ENCODE results near the gene MCM6. TPM values are rescaled to one million over a fixed set of nuclear protein-coding genes. Genes with fewer than 3 reads are reported as not detected.

MCM6 gene
- total and polyA plus RNA-seq, 12 donors: 1.6 to 9.4 (median 4.8) TPM

- no peak overlapping the region for H3K27ac ChIP-seq
- no peak for ATAC-seq
- no peaks in the 10 kb centered on the region for H3K9me3 ChIP-seq
- TF ChIP-seq CTCF (IDR thresholded peaks at IDR 0.05): no peak
- peaks cover 0 to 21% (median 17%) of the 10 kb centered on the region in 9 donors for H3K4me1 ChIP-seq
- no peak for DNase-seq
- H3K27me3 ChIP-seq: no peaks in the 10 kb centered on the region
- intact Hi-C loops (cut with DNase I): no loop called here
- H3K4me3 ChIP-seq: no peak overlapping the region
- 82 to 83% methylated on average over 12 of the region's 12 CpGs for WGBS, 2 donors
- H3K36me3 ChIP-seq: peaks cover 0 to 70% (median 12%) of the 10 kb centered on the region in 9 donors
Observed at GRCh38 chr2:135844301-135844895, 31.8 kb downstream of the MCM6 start.

DNA sequence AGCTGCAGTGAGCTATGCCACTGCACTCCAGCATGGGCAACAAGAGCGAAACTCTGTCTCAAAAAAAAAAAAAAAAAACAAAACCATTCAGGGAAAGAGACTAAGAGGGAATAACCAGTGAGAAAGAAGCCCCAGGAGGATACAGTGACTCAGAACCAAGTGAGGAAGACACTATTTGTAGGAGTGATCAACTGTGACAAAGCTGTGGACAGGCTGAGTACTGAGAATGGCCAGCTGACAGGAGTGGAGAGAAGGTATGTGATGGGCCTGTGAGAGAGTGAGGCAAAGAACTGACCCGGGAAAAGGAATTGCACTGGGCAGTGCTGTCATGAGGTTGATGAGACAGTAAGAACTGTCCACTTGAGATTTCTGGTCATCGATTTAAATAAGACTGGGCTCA lies 32.6 kb downstream of the MCM6 start:
- Histone ChIP-seq H3K27me3 (no peaks in the 10 kb centered on the region), H3K27ac (no peak overlapping the region), H3K4me3 (no peak overlapping the region), H3K4me1 (peaks cover 0 to 29% (median 20%) of the 10 kb centered on the region in 9 donors), H3K36me3 (peaks cover 0 to 63% (median 6%) of the 10 kb centered on the region in 9 donors), H3K9me3 (no peaks in the 10 kb centered on the region)
- no peak for TF ChIP-seq CTCF (IDR thresholded peaks at IDR 0.05)
- DNase-seq: no peak
- 72 to 80% methylated on average over 3 of the region's 3 CpGs for WGBS, 2 donors
- no peak for ATAC-seq
- intact Hi-C loops (cut with DNase I): no loop called here

DNA sequence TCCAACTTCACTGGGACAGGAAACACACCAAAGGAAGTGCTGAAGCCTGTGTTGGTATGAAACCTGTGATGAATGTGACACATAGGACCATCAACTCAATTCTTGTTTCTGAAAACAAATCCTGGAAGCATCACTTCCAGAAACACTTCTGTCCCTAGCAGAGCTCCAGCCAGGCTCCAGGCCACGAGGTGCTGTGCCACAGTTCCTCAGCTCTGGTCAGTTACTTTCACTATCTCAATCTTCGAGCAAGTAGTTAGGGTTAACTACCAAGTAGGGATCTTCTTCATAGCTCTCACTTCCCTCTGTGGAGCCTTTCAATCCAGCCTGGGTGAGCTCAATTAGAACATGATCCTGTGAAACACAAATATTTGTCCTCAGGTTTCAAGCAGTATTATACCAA lies 35.6 kb downstream of the MCM6 start:
- DNase-seq (no peak), ATAC-seq (peak in 4 of 8 donors; percentile 27 to 55 (median 46))
- H3K4me3 ChIP-seq: no peak overlapping the region
- H3K36me3 ChIP-seq: peaks cover 0 to 33% (median 5%) of the 10 kb centered on the region in 9 donors
- no peaks in the 10 kb centered on the region for H3K9me3 ChIP-seq
- H3K27me3 ChIP-seq: no peaks in the 10 kb centered on the region
- no peak for TF ChIP-seq CTCF (IDR thresholded peaks at IDR 0.05)
- H3K4me1 ChIP-seq: peaks cover 0 to 29% (median 20%) of the 10 kb centered on the region in 9 donors
- H3K27ac ChIP-seq: peak overlapping the region in 5 of 10 donors; percentile 4 to 56 (median 33)
- intact Hi-C loops (cut with DNase I): no loop called here
- WGBS, 2 donors: 52% methylated on average over 2 of the region's 2 CpGs

DNA sequence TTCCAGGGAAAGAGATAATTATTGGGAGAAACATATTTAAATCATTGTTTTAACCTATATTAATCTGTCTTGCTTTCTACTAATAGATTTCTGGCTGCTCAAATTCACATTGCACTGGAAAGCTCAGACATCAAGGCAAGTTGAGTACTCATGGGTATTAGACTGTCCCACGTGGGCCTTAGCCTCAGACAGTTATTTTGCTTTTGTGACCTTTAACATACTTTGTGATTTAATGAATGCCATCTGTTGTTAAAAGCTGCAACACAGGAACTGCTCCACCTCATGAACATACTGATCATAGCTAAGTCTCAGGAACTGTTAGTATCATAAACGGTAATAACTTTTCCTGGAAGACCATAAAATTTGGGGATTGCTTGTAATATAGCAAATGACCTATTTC lies 36.5 kb downstream of the MCM6 start:
- Histone ChIP-seq H3K4me3 (no peak overlapping the region), H3K27ac (peak overlapping the region in 3 of 10 donors; percentile 16 to 56 (median 51)), H3K4me1 (peaks cover 0 to 29% (median 20%) of the 10 kb centered on the region in 9 donors), H3K36me3 (peaks cover 0 to 25% (median 0%) of the 10 kb centered on the region in 9 donors), H3K9me3 (no peaks in the 10 kb centered on the region), H3K27me3 (no peaks in the 10 kb centered on the region)
- DNase-seq (no peak), ATAC-seq (peak in 7 of 8 donors; percentile 34 to 84 (median 73))
- TF ChIP-seq CTCF (IDR thresholded peaks at IDR 0.05): no peak
- 21 to 23% methylated on average over 2 of the region's 2 CpGs for WGBS, 2 donors
- intact Hi-C loops (cut with DNase I): no loop called here
